HG03135 (cell line): Measurements from ENCODE around the gene ANKS1B.
"Not testable (repeated sequence)": the region's sequence is repeated elsewhere in the genome, so short reads cannot be mapped to it uniquely, and the experiment has no call there.

Experiments used
- ATAC-seq: cut with Tn5 transposase; IDR thresholded peaks from one replicate; pipeline ENCODE4 v1.9.1; 2021; ENCODE audit warnings: mild to moderate bottlenecking, moderate library complexity; ENCODE audit not compliant: unreplicated experiment

The ANKS1B gene

GRCh38 chr12:98983647-98984046, 1001.1 kb downstream of the ANKS1B start:
- ATAC-seq = no peak

GRCh38 chr12:98980508-98980907, 1004.2 kb downstream of the ANKS1B start:
- ATAC-seq = no peak

GRCh38 chr12:98977186-98977585, 1007.5 kb downstream of the ANKS1B start:
- ATAC-seq = no peak

- no peak for ATAC-seq
Observed at GRCh38 chr12:98974767-98975381, 1009.9 kb downstream of the ANKS1B start.

GRCh38 chr12:98973395-98973794, 1011.3 kb downstream of the ANKS1B start:
- no peak for ATAC-seq

- ATAC-seq = no peak
Observed at GRCh38 chr12:98970950-98971349, 1013.8 kb downstream of the ANKS1B start.

DNA sequence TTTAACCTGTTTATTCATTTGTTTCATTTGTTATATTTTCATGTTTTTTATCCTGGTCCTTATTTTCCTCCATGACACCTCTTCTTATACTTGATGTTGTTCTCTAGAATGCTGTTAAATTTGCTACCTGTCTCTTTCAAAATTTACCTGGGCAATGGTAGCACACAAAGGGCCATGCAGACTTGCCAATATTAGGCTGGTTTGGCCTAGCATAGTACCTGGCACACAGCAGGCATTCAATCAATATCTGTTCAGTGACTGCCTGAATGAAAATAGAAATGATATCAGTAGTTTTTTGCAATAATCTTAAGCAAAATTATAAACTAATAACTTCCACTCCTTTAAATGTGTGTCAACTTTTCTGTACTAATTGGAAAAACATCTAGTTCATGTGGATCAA, 1014.5 kb downstream of the ANKS1B start:
- no peak for ATAC-seq

DNA sequence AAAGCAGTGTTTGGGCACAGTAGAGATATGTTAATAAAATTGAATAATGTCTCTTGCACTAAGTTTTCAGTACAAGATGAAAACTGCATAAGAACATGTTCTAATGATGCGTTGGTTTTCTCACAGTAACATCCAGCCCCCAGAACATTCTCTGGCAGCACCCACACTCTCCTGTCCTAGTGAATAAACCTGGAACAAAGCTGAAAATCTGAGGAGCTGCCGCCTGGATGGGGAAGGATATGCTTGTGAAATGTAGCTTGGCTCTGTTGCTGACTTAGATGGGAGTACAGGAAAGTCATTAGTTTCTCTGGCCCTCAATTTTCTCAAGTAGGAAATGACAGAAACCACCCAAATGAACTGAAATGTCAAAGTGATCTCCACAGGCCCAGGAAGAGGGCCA, 1015.8 kb downstream of the ANKS1B start:
- no peak for ATAC-seq

- not testable (repeated sequence) for ATAC-seq
Observed at GRCh38 chr12:98957135-98957534, 1027.6 kb downstream of the ANKS1B start.

- no peak for ATAC-seq
Observed at GRCh38 chr12:98955284-98955683, 1029.5 kb downstream of the ANKS1B start.

DNA sequence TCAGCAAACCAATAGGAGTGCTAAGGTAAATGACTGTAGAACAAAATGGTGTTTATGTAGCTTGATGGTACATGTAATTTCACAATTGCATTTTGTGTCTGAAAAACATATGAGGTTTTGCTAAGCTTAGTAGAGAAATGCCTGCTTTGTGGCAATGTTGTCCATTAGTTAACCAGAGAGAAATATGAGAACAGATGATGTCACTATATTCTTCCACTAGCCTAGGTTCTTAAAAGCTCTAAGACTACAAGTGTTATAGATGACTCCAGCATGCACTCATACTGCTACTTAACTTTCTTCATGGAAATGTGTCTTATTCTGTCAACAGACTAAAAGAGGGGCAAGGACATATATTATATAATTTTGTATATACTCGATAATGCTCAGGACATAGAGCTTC, 1030.2 kb downstream of the ANKS1B start:
- no peak for ATAC-seq

GRCh38 chr12:98951406-98951805, 1033.3 kb downstream of the ANKS1B start:
- no peak for ATAC-seq

GRCh38 chr12:98948343-98948949, 1036.3 kb downstream of the ANKS1B start:
- ATAC-seq = no peak

DNA sequence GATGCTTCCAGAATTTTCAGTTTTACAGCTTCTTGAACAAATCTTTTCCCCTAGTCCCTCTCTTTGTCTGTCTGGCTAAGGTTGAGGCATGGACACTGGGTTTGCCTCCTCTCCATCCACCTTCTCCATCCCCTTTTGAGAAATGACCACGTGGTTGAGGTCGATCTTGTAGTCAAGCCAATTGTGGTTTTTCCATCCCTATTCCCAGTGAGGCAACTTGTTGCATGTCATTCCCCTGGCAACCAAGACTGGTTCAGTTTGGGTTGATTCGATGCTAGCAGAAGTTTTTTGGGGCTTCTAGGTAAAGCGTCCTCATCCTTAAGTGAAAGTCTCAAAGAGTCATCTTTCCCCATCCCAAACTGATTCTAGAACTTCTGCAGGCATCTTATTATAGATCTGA, 1038.9 kb downstream of the ANKS1B start:
- ATAC-seq = no peak

DNA sequence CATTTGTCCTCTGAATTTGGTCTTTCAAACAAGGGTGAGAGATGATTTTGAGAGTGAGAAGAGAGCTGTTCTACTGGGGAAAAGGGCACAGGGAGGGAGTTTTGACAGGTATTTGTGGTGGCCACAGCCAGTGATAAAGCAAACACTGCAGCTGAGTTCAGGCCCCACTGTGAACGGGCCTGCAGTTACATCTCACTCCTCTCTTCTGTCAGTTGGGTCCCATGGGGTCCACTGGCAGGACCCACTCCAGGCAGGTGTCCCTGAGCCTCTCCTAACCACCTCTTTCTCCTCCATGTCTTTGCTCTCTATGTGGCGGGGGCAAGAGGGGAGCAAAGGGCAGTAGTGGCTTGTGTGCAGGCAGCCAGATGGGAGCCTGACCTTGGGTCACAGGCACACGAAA, 1044.8 kb downstream of the ANKS1B start:
- ATAC-seq = no peak

GRCh38 chr12:98939350-98939749, 1045.4 kb downstream of the ANKS1B start:
- no peak for ATAC-seq

GRCh38 chr12:98935847-98936246, 1048.9 kb downstream of the ANKS1B start:
- no peak for ATAC-seq

DNA sequence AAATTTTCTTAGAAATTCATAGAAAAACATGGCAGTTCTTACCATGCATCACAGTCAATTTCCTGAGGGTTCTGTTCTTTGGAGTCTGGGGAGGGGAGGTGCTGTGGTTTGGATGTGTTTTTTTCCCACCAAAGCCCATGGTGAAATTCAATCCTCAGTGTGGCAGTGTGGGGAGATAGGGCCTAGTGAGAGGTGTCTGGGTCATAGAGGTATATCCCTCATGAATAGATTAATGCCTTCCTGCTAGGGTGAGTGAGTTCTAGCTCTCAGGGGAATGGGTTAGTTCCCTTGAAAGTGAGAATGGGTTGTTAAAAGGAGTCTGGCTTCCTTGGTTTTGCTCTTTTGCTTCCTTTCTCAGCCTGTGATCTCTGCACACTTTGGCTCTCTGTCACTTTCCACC, 1061.9 kb downstream of the ANKS1B start:
- ATAC-seq = no peak

DNA sequence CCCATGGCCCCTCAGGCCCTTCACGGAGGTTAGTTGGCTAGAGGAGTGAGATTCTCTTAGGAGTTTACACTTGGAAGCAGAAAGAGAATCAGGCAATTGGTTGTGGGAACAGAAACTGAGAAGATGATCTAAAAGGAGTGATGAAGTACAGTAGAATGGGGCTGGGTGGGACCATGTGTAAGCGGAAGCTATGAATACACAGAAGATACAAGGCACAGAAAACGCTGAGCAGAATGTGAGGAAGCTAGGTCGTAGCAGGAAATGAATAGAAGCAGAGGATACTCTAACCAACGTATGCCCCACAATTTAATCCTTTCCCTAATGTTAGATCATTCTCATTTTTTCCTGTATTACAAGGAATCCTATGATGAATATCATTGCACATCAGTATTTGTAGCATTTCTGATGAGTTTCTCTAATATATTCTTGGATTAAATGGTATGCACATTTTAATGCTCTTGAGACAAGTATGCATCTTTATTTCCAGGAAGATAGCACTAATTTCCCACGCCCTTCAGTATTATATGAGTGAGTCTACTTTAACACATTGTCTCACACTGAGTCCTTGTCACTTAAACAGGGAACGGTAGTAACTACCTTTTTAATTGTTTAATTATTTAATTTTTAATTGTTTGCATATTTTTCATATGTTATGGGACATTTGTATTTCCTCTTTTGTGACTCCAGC, 1066.4 kb downstream of the ANKS1B start:
- ATAC-seq = no peak

GRCh38 chr12:98916106-98916505, 1068.6 kb downstream of the ANKS1B start:
- no peak for ATAC-seq

DNA sequence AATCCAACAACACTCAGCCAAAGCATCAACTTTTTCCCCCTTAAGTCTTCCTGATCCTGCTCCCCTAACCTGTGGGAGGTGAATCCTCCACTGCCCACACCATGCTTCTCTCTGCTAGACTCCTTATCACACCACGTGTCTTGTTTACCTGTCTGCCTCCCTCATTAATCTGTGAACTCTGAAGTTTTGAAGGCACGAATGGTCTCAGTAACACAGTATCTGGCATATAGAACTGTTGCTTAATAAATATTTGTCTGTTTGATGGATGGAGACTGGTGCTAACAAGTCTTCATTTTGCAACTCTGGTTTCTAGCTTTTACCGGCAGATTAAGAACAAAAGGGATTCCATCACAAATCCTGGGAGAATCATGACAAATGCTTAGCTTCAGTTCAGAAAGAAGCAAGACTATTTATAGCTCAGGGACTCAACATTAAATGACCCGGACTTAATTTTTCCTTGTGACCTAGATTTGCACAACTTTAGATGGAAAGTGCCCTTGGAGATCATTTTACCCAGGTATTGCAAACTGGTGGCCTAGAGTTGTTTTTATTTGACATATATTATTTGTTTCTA, 1072.2 kb downstream of the ANKS1B start:
- no peak for ATAC-seq

- no peak for ATAC-seq
Observed at GRCh38 chr12:98911396-98911795, 1073.3 kb downstream of the ANKS1B start.
